Dedifferentiated amniotic fluid mesenchymal stem cell (primary cell): ENCODE results near the gene COP1.
"Not testable (repeated sequence)": the region's sequence is repeated elsewhere in the genome, so short reads cannot be mapped to it uniquely, and the experiment has no call there.

ENCODE experiments used
- DNase-seq: peaks from one replicate; pipeline ENCODE4 v3.0.0-alpha.2; 2016; ENCODE audit errors: extremely low spot score

COP1 gene

GRCh38 chr1:176134666-176135065 lies 72.4 kb downstream of the COP1 start:
- no peak for DNase-seq

GRCh38 chr1:176122282-176122681 lies 84.8 kb downstream of the COP1 start:
- no peak for DNase-seq

GRCh38 chr1:176119549-176119948 lies 87.5 kb downstream of the COP1 start:
- no peak for DNase-seq

- peak; percentile 92 for DNase-seq
Observed at GRCh38 chr1:176118985-176119384, 88.1 kb downstream of the COP1 start.

GRCh38 chr1:176111835-176112234 lies 95.3 kb downstream of the COP1 start:
- DNase-seq = no peak

- peak; percentile 19 for DNase-seq
Observed at GRCh38 chr1:176110203-176110602, 96.9 kb downstream of the COP1 start.

GRCh38 chr1:176102768-176103350 lies 104.2 kb downstream of the COP1 start:
- no peak for DNase-seq

- no peak for DNase-seq
Observed at GRCh38 chr1:176101951-176102642, 105.0 kb downstream of the COP1 start.

GRCh38 chr1:176098560-176098959 lies 108.5 kb downstream of the COP1 start:
- no peak for DNase-seq

- DNase-seq = no peak
Observed at GRCh38 chr1:176096015-176096414, 111.1 kb downstream of the COP1 start.

- DNase-seq = no peak
Observed at GRCh38 chr1:176090766-176091165, 116.3 kb downstream of the COP1 start.

- not testable (repeated sequence) for DNase-seq
Observed at GRCh38 chr1:176087746-176088145, 119.3 kb downstream of the COP1 start.

- peak; percentile 65 for DNase-seq
Observed at GRCh38 chr1:176073524-176074157, 133.4 kb downstream of the COP1 start.

GRCh38 chr1:176068901-176069300 lies 138.2 kb downstream of the COP1 start:
- DNase-seq = no peak

GRCh38 chr1:176068256-176068655 lies 138.8 kb downstream of the COP1 start:
- no peak for DNase-seq

- DNase-seq = no peak
Observed at GRCh38 chr1:176066709-176067108, 140.4 kb downstream of the COP1 start.

GRCh38 chr1:176058686-176059085 lies 148.4 kb downstream of the COP1 start:
- no peak for DNase-seq

- DNase-seq = no peak
Observed at GRCh38 chr1:176056312-176056711, 150.8 kb downstream of the COP1 start.

- DNase-seq = no peak
Observed at GRCh38 chr1:176055398-176055797, 151.7 kb downstream of the COP1 start.

GRCh38 chr1:176051902-176052518 lies 155.1 kb downstream of the COP1 start:
- no peak for DNase-seq

- no peak for DNase-seq
Observed at GRCh38 chr1:176051402-176051801, 155.7 kb downstream of the COP1 start.

- no peak for DNase-seq
Observed at GRCh38 chr1:176049582-176049981, 157.5 kb downstream of the COP1 start.

GRCh38 chr1:176046926-176047325 lies 160.2 kb downstream of the COP1 start:
- no peak for DNase-seq
